Stimulated activated CD8-positive, alpha-beta memory T cell treated with anti-CD3 and anti-CD28 coated beads, Interleukin-15, amount 100 ng/mL, for 4 hours (primary cell): ENCODE measurements around the gene TMC4.
A peak's percentile ranks its signal among the peaks of the same experiment; 100 is the strongest.
"Not testable (repeated sequence)": the region's sequence is repeated elsewhere in the genome, so short reads cannot be mapped to it uniquely, and the experiment has no call there.

Experiments
- DNase-seq, 2 donors: peaks; one replicate each; pipeline ENCODE4 v3.0.0-alpha.2; 2020; ENCODE audit warnings: low read depth in 2 of 2

TMC4 gene

GRCh38 chr19:54179921-54180461, 7.0 kb upstream of the TMC4 start:
- DNase-seq = no peak

GRCh38 chr19:54179262-54179852, 6.4 kb upstream of the TMC4 start:
- no peak for DNase-seq

GRCh38 chr19:54178581-54179261, 5.8 kb upstream of the TMC4 start:
- no peak for DNase-seq

GRCh38 chr19:54173951-54174834, 1.2 kb upstream of the TMC4 start:
- DNase-seq = no peak

GRCh38 chr19:54173359-54173699, 369 bp upstream of the TMC4 start:
- no peak for DNase-seq

GRCh38 chr19:54171736-54172431, 1.1 kb downstream of the TMC4 start:
- not testable (repeated sequence) for DNase-seq

- no peak for DNase-seq
Observed at GRCh38 chr19:54169149-54169740, 3.7 kb downstream of the TMC4 start.

GRCh38 chr19:54168174-54168917, 4.6 kb downstream of the TMC4 start:
- peak; percentile 65 to 75 for DNase-seq

GRCh38 chr19:54165222-54165621, 7.7 kb downstream of the TMC4 start:
- no peak for DNase-seq

GRCh38 chr19:54164369-54165068, 8.4 kb downstream of the TMC4 start:
- DNase-seq = peak in 1 of 2 donors; percentile 32

- DNase-seq = no peak
Observed at GRCh38 chr19:54162884-54163283, 10.1 kb downstream of the TMC4 start.

GRCh38 chr19:54162241-54162805, 10.6 kb downstream of the TMC4 start:
- peak; percentile 61 to 64 for DNase-seq

GRCh38 chr19:54160854-54161253, 12.1 kb downstream of the TMC4 start:
- no peak for DNase-seq

- DNase-seq = no peak
Observed at GRCh38 chr19:54160182-54160811, 12.7 kb downstream of the TMC4 start.

- DNase-seq = peak; percentile 95 to 100
Observed at GRCh38 chr19:54159352-54160181, 13.4 kb downstream of the TMC4 start, which contains the start of gene LENG1. LENG1 (minus strand) TSS chr19:54159721; CDS start chr19:54159695, 26 bp downstream.

GRCh38 chr19:54158812-54159351, 14.1 kb downstream of the TMC4 start:
- no peak for DNase-seq

- DNase-seq = no peak
Observed at GRCh38 chr19:54156953-54157352, 16.0 kb downstream of the TMC4 start.

GRCh38 chr19:54156490-54156889, 16.5 kb downstream of the TMC4 start:
- DNase-seq = no peak
